22Rv1 (cell line): Measurements from ENCODE around the gene HACD1.

Experiments used
- CTCF ChIP-seq: fragments of 450-650 bp; IDR thresholded peaks from 2 replicates; pipeline ENCODE4 v1.5.1; 2017; ENCODE audit warnings: mild to moderate bottlenecking
- ZFX ChIP-seq: fragments of 450-650 bp; IDR thresholded peaks from 2 replicates; pipeline ENCODE4 v1.6.1; 2017; ENCODE audit warnings: antibody characterized with exemption, borderline replicate concordance

GRCh38 chr10:17661510-17661909 lies 44.3 kb upstream of the HACD1 start:
- TF ChIP-seq CTCF (no peak), ZFX (no peak)
